H9 (cell line): ENCODE data around the gene FMO2. TPM values are rescaled to one million over a fixed set of nuclear protein-coding genes. Genes with fewer than 3 reads are reported as not detected.

Source experiments
- DNase-seq: peaks from one replicate; pipeline ENCODE4 v3.0.0-alpha.2; 2017
- H2AFZ ChIP-seq: one replicate; pipeline ENCODE4 v1.6.1; 2013; ENCODE audit warnings: mild to moderate bottlenecking, low read length, control low read depth, moderate library complexity
- H2AK5ac ChIP-seq: 2 replicates; pipeline ENCODE4 v1.6.1; 2013; ENCODE audit warnings: low read length, control low read depth, mixed read lengths; ENCODE audit not compliant: insufficient read length
- H2BK120ac ChIP-seq: one replicate; pipeline ENCODE4 v1.6.1; 2013; ENCODE audit warnings: low read depth, mild to moderate bottlenecking, low read length, control low read depth, inconsistent platforms; ENCODE audit not compliant: poor library complexity, severe bottlenecking
- H2BK12ac ChIP-seq: 2 replicates; pipeline ENCODE4 v1.6.1; 2013; ENCODE audit warnings: low read length, control low read depth, mixed read lengths, low read depth; ENCODE audit not compliant: insufficient read length
- H2BK15ac ChIP-seq: 2 replicates; pipeline ENCODE4 v1.6.1; 2013; ENCODE audit warnings: low read depth, low read length, control low read depth
- H2BK20ac ChIP-seq: one replicate; pipeline ENCODE4 v1.6.1; 2013; ENCODE audit warnings: low read depth, mild to moderate bottlenecking, low read length, control low read depth, inconsistent platforms; ENCODE audit not compliant: poor library complexity, severe bottlenecking
- H2BK5ac ChIP-seq: 2 replicates; pipeline ENCODE4 v1.6.1; 2013; ENCODE audit warnings: low read length, control low read depth, mixed read lengths; ENCODE audit not compliant: insufficient read length
- H3K14ac ChIP-seq: 2 replicates; pipeline ENCODE4 v1.6.1; 2013; ENCODE audit warnings: low read length, control low read depth; ENCODE audit not compliant: insufficient read depth
- H3K18ac ChIP-seq: 2 replicates; pipeline ENCODE4 v1.6.1; 2013; ENCODE audit warnings: low read depth, mild to moderate bottlenecking, mixed read lengths, low read length, control low read depth; ENCODE audit not compliant: insufficient read length
- H3K23ac ChIP-seq: 2 replicates; pipeline ENCODE4 v1.6.1; 2013; ENCODE audit warnings: low read length, control low read depth, mixed read lengths, low read depth; ENCODE audit not compliant: insufficient read length
- H3K23me2 ChIP-seq: 2 replicates; pipeline ENCODE4 v1.6.1; 2013; ENCODE audit warnings: low read depth, mild to moderate bottlenecking, mixed read lengths, low read length, control low read depth; ENCODE audit not compliant: insufficient read length, poor library complexity, severe bottlenecking
- H3K27ac ChIP-seq: 2 replicates; pipeline ENCODE4 v1.5.1; 2013; ENCODE audit warnings: low read length, control low read depth, mixed read lengths, low read depth; ENCODE audit not compliant: insufficient read length
- H3K27me3 ChIP-seq: 2 replicates; pipeline ENCODE4 v1.6.1; 2013; ENCODE audit warnings: low read length, control low read depth, inconsistent platforms; ENCODE audit not compliant: insufficient read depth
- H3K4ac ChIP-seq: 2 replicates; pipeline ENCODE4 v1.6.1; 2013; ENCODE audit warnings: low read depth, mild to moderate bottlenecking, control low read depth, inconsistent platforms, low read length, moderate library complexity
- H3K4me1 ChIP-seq: 2 replicates; pipeline ENCODE4 v1.6.1; 2013; ENCODE audit warnings: low read length, control low read depth, inconsistent platforms; ENCODE audit not compliant: insufficient read depth
- H3K4me2 ChIP-seq: 2 replicates; pipeline ENCODE4 v1.6.1; 2013; ENCODE audit warnings: low read length, control low read depth, mixed read lengths; ENCODE audit not compliant: insufficient read length, insufficient read depth
- H3K56ac ChIP-seq: 2 replicates; pipeline ENCODE4 v1.6.1; 2013; ENCODE audit warnings: low read depth, mild to moderate bottlenecking, mixed read lengths, low read length, control low read depth; ENCODE audit not compliant: insufficient read length
- H3K79me1 ChIP-seq: 2 replicates; pipeline ENCODE4 v1.6.1; 2013; ENCODE audit warnings: low read depth, mild to moderate bottlenecking, moderate library complexity, low read length, control low read depth, inconsistent platforms; ENCODE audit not compliant: insufficient read depth, poor library complexity, severe bottlenecking
- H3K79me2 ChIP-seq: 2 replicates; pipeline ENCODE4 v1.6.1; 2013; ENCODE audit warnings: low read length, control low read depth, inconsistent platforms; ENCODE audit not compliant: insufficient read depth
- H3K9ac ChIP-seq: 2 replicates; pipeline ENCODE4 v1.6.1; 2013; ENCODE audit warnings: low read length, control low read depth, mixed read lengths; ENCODE audit not compliant: insufficient read length; ENCODE audit errors: extremely low read depth
- H3K9me3 ChIP-seq: one replicate; pipeline ENCODE4 v1.6.1; 2013; ENCODE audit warnings: low read depth, low read length, inconsistent platforms; ENCODE audit not compliant: control insufficient read depth
- H3T11ph ChIP-seq: one replicate; pipeline ENCODE4 v1.6.1; 2013; ENCODE audit warnings: mild to moderate bottlenecking, low read length, control low read depth, inconsistent platforms
- H4K20me1 ChIP-seq: one replicate; pipeline ENCODE4 v1.6.1; 2013; ENCODE audit not compliant: control insufficient read depth, insufficient read length, insufficient read depth
- H4K5ac ChIP-seq: 2 replicates; pipeline ENCODE4 v1.6.1; 2013; ENCODE audit warnings: low read depth, mild to moderate bottlenecking, mixed read lengths, low read length, control low read depth; ENCODE audit not compliant: insufficient read length
- H4K8ac ChIP-seq: replicated peaks from 2 replicates; pipeline ENCODE4 v1.6.1; 2013; ENCODE audit warnings: low read length, control low read depth, mixed read lengths, low read depth; ENCODE audit not compliant: insufficient read length
- H4K91ac ChIP-seq: 2 replicates; pipeline ENCODE4 v1.6.1; 2013; ENCODE audit warnings: low read depth, mild to moderate bottlenecking, moderate library complexity, mixed read lengths, low read length, control low read depth; ENCODE audit not compliant: insufficient read length
- H3K27ac Mint-ChIP-seq, 3 experiments: 2 replicates in 2 of 3; 3 replicates in 1 of 3; pipeline ENCODE4 v1.8.0; 2020 to 2021; ENCODE audit warnings: mixed read lengths in 3 of 3, mild to moderate bottlenecking in 1 of 3, moderate library complexity in 1 of 3
- H3K27me3 Mint-ChIP-seq: 2 replicates; pipeline ENCODE4 v1.8.0; 2021; ENCODE audit warnings: low read depth, mild to moderate bottlenecking, moderate library complexity, mixed read lengths
- H3K36me3 Mint-ChIP-seq, 3 experiments: 2 replicates in 2 of 3; 3 replicates in 1 of 3; pipeline ENCODE4 v1.8.0; 2020 to 2021; ENCODE audit warnings: low read depth in 3 of 3, mixed read lengths in 3 of 3; ENCODE audit not compliant: insufficient read depth in 1 of 3
- H3K4me1 Mint-ChIP-seq, 2 experiments: 2 replicates each; pipeline ENCODE4 v1.8.0; 2020; ENCODE audit warnings: mixed read lengths in 2 of 2
- H3K4me3 Mint-ChIP-seq, 2 experiments: 2 replicates in 1 of 2; 3 replicates in 1 of 2; pipeline ENCODE4 v1.8.0; 2020 to 2021; ENCODE audit warnings: mild to moderate bottlenecking in 2 of 2, mixed read lengths in 2 of 2, moderate library complexity in 1 of 2
- H3K9me3 Mint-ChIP-seq, 2 experiments: 2 replicates in 1 of 2; 3 replicates in 1 of 2; pipeline ENCODE4 v1.8.0; 2020; ENCODE audit warnings: mild to moderate bottlenecking in 2 of 2, mixed read lengths in 2 of 2, moderate library complexity in 1 of 2
- CTCF ChIP-seq: fragments of 200-600 bp; sonication (generic); conservative IDR thresholded peaks from 3 replicates; pipeline ENCODE4 v1.8.0; 2021; ENCODE audit warnings: antibody characterized with exemption, mild to moderate bottlenecking
- WGBS: extraction: QIAGEN DNeasy Blood & Tissue Kit; methylation state at CpG from one replicate; pipeline ENCODE4 v1.1.7; 2013; ENCODE audit warnings: missing lambda C conversion rate, low lambda C conversion rate, mixed read lengths; ENCODE audit not compliant: insufficient read length; ENCODE audit errors: extremely low coverage; 5-methylcytosine and 5-hydroxymethylcytosine counted together
- total RNA-seq: library from RNA; stranded (reverse); gene quantifications from 2 replicates; pipeline ENCODE4 v1.2.1, GENCODE V29; 2021

Gene FMO2
- total RNA-seq, 1 experiment from 2014 or later: not detected

- no peak overlapping the region for H2BK120ac ChIP-seq
- peaks cover 5 to 10% of the 10 kb centered on the region in 2 experiments for H3K4me1 Mint-ChIP-seq
- H3K4ac ChIP-seq: no peak overlapping the region
- H3K27me3 ChIP-seq: no peaks in the 10 kb centered on the region
- TF ChIP-seq CTCF: no peak
- no peak overlapping the region for H3K4me2 ChIP-seq
- no peaks in the 10 kb centered on the region for H3K23me2 ChIP-seq
- no peak overlapping the region for H4K91ac ChIP-seq
- H3T11ph ChIP-seq: no peak overlapping the region
- H3K4me3 Mint-ChIP-seq: no peak overlapping the region
- H3K36me3 Mint-ChIP-seq: no peaks in the 10 kb centered on the region; a peak in 1 of 7 replicates
- H3K27ac Mint-ChIP-seq: no peak overlapping the region
- no peak overlapping the region for H3K9ac ChIP-seq
- WGBS: no CpG with 5 or more reads among the region's 1 CpG
- H2AFZ ChIP-seq: no peak overlapping the region
- no peak overlapping the region for H2AK5ac ChIP-seq
- no peak overlapping the region for H2BK12ac ChIP-seq
- no peak overlapping the region for H2BK5ac ChIP-seq
- no peak overlapping the region for H3K27ac ChIP-seq
- no peaks in the 10 kb centered on the region for H3K27me3 Mint-ChIP-seq
- no peaks in the 10 kb centered on the region for H3K79me2 ChIP-seq
- no peak overlapping the region for H3K23ac ChIP-seq
- no peak overlapping the region for H2BK15ac ChIP-seq
- no peak overlapping the region for H3K56ac ChIP-seq
- H4K20me1 ChIP-seq: no peaks in the 10 kb centered on the region
- H3K14ac ChIP-seq: no peak overlapping the region
- H3K9me3 ChIP-seq: no peaks in the 10 kb centered on the region
- H4K5ac ChIP-seq: no peak overlapping the region
- no peaks in the 10 kb centered on the region for H3K9me3 Mint-ChIP-seq
- H3K18ac ChIP-seq: no peak overlapping the region
- no peak overlapping the region for H4K8ac ChIP-seq
- no peaks in the 10 kb centered on the region for H3K4me1 ChIP-seq
- DNase-seq: no peak
- H2BK20ac ChIP-seq: no peak overlapping the region
- H3K79me1 ChIP-seq: no peaks in the 10 kb centered on the region
These were observed 12.0 kb upstream of the FMO2 start for GRCh38 chr1:171173069-171173468.
